ENCODE measurements around the gene RTCA.

DNA sequence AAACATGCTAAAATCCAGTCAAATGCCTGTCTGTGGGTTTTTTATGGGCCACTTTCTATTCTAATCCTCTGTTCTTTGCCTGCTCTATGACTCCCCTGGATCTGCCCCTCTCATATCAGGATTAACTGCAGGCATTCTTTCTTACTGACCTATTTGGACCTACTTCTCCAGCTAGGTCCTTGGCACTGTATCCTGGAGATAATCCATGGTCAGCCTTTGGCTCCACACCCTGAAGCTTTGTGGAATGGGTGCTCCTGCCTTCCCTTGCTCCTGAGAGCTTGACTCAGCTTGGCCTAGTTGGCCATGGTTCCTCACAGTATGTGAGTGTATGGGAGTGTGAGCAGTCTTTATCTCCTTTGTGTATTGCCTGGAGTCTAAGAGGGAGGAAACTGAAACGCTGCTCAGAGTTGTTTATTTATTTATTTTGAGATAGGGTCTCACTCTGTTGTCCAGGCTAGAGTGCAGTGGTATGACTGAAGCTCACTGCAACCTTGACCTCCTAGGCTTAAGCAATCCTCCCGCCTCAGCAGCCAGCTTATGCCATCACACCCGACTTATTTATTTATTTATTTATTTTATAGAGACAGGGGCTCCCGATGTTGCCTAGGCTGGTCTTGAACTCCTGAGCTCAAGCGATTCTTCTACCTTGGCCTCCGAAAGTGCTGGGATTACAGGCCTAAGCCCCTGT, 57.5 kb downstream of the RTCA start:
- TF ChIP-seq KDM5A (IDR thresholded peaks at IDR 0.05) (no peak), KDM1A (IDR thresholded peaks at IDR 0.05; ENCODE audit: low read depth) (no peak), SMC3 (IDR thresholded peaks at IDR 0.05) (no peak), CEBPB (IDR thresholded peaks at IDR 0.05) (no peak)

Measured in A549 (cell line).